Keratinocyte (primary cell): ENCODE data around the gene FGFR2.

Source experiments
- EZH2 ChIP-seq: IDR thresholded peaks from one replicate; pipeline ENCODE4 v1.6.1; 2012; ENCODE audit warnings: inconsistent platforms, mild to moderate bottlenecking, low read length, moderate library complexity
- TF ChIP-seq, protein P1 (sequence below), 3 experiments: IDR thresholded peaks in 1 of 3; conservative IDR thresholded peaks in 1 of 3; optimal IDR thresholded peaks in 1 of 3; 2 replicates in 2 of 3; 3 replicates in 1 of 3; pipeline versions ENCODE3 to v1.5.1; 2011; ENCODE audit warnings: low read length in 3 of 3, mild to moderate bottlenecking in 3 of 3, moderate library complexity in 2 of 3, control low read depth in 1 of 3, inconsistent platforms in 1 of 3; ENCODE audit not compliant: insufficient read depth in 2 of 3; ENCODE audit errors: extremely low read depth in 1 of 3

DNA sequence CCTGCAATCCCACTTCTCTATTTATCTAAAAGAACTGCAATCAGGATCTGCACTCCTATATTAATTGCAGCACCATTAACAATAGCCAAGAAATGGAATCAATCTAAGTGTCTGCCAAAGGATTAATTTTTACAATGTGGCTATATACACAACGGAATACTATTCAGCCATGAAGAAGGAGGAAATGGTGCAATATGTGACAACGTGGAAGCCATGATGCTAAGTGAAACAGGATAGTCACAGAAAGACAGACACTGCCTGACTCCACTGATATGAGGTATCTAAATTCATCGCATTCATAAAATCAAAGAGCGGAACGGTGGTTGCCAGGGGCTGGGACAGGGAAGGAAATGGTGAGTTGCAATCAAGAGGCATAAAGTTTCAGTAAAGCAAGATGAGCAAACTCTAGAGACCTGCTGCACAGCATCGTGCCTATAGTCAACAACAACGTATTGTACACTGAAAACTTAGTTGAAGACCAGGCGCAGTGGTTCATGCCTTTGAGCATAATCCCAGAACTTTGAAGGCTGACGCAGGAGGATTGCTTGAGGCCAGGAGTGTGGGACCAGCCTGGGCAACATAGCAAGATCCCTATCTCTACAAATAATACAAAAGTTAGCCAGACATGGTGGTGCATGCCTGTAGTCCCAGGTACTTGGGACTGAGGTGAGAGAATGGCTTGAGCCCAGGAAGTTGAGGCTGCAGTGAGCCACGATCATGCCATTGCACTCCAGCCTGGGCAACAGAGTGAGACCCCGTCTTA is 76.3 kb downstream of the FGFR2 start:
- TF ChIP-seq, protein P1, sequence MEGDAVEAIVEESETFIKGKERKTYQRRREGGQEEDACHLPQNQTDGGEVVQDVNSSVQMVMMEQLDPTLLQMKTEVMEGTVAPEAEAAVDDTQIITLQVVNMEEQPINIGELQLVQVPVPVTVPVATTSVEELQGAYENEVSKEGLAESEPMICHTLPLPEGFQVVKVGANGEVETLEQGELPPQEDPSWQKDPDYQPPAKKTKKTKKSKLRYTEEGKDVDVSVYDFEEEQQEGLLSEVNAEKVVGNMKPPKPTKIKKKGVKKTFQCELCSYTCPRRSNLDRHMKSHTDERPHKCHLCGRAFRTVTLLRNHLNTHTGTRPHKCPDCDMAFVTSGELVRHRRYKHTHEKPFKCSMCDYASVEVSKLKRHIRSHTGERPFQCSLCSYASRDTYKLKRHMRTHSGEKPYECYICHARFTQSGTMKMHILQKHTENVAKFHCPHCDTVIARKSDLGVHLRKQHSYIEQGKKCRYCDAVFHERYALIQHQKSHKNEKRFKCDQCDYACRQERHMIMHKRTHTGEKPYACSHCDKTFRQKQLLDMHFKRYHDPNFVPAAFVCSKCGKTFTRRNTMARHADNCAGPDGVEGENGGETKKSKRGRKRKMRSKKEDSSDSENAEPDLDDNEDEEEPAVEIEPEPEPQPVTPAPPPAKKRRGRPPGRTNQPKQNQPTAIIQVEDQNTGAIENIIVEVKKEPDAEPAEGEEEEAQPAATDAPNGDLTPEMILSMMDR (optimal IDR thresholded peaks at IDR 0.05 in 1 of 3, IDR thresholded peaks at IDR 0.05 in 1 of 3, conservative IDR thresholded peaks at IDR 0.05 in 1 of 3; ENCODE audit: extremely low read depth in 1 of 3, insufficient read depth in 2 of 3, low read length in 3 of 3) = no peak
- TF ChIP-seq EZH2 = no peak
